D721Med (cell line): ENCODE data around the gene CLMN.
"Not testable (repeated sequence)": the region's sequence is repeated elsewhere in the genome, so short reads cannot be mapped to it uniquely, and the experiment has no call there.

Experiments
- DNase-seq: peaks from one replicate; pipeline ENCODE4 v3.0.0; 2011; ENCODE audit warnings: low spot score; ENCODE audit not compliant: insufficient read length
- FAIRE-seq: peaks from 2 replicates; lab custom pipeline; 2011; peaks lifted over from hg19 to GRCh38; lab: Jason Lieb, UNC
- TF ChIP-seq, protein P1 (sequence below): IDR thresholded peaks from 2 replicates; pipeline ENCODE4 v1.5.1; 2012; ENCODE audit warnings: mild to moderate bottlenecking, control low read depth; ENCODE audit not compliant: insufficient read depth; ENCODE audit errors: missing control alignments

Gene CLMN

DNA sequence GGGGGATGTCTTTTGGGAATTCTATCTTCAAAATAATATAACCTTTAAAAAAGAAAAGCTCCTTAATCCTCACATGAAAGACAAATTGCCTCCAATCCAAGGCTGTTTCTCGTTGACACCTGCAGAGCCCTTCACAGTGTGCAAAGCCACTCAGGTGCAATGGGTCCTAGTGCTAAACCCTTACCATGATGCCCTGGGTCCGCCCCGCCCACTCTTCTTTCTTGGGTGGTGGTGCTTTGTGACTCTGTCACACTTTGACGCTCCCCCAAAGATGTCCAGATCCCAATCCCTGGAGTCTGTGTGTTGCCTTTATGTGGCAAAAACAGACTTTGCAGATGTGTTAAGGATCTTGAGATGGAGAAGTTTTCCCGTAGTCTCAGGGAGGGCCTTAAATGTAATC lies 29.7 kb downstream of the CLMN start:
- TF ChIP-seq, protein P1, sequence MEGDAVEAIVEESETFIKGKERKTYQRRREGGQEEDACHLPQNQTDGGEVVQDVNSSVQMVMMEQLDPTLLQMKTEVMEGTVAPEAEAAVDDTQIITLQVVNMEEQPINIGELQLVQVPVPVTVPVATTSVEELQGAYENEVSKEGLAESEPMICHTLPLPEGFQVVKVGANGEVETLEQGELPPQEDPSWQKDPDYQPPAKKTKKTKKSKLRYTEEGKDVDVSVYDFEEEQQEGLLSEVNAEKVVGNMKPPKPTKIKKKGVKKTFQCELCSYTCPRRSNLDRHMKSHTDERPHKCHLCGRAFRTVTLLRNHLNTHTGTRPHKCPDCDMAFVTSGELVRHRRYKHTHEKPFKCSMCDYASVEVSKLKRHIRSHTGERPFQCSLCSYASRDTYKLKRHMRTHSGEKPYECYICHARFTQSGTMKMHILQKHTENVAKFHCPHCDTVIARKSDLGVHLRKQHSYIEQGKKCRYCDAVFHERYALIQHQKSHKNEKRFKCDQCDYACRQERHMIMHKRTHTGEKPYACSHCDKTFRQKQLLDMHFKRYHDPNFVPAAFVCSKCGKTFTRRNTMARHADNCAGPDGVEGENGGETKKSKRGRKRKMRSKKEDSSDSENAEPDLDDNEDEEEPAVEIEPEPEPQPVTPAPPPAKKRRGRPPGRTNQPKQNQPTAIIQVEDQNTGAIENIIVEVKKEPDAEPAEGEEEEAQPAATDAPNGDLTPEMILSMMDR: no peak
- no peak for FAIRE-seq
- DNase-seq: no peak

- FAIRE-seq (no peak), DNase-seq (no peak)
- TF ChIP-seq, protein P1: no peak
Observed at GRCh38 chr14:95289323-95290010, 30.2 kb downstream of the CLMN start.

- DNase-seq: no peak
- TF ChIP-seq, protein P1: no peak
- no peak for FAIRE-seq
Observed at GRCh38 chr14:95288672-95289322, 30.9 kb downstream of the CLMN start.

GRCh38 chr14:95287176-95287754 lies 32.4 kb downstream of the CLMN start:
- FAIRE-seq (no peak), DNase-seq (no peak)
- TF ChIP-seq, protein P1: no peak

- TF ChIP-seq, protein P1: no peak
- FAIRE-seq (no peak), DNase-seq (no peak)
Observed at GRCh38 chr14:95286645-95287044, 33.1 kb downstream of the CLMN start.

DNA sequence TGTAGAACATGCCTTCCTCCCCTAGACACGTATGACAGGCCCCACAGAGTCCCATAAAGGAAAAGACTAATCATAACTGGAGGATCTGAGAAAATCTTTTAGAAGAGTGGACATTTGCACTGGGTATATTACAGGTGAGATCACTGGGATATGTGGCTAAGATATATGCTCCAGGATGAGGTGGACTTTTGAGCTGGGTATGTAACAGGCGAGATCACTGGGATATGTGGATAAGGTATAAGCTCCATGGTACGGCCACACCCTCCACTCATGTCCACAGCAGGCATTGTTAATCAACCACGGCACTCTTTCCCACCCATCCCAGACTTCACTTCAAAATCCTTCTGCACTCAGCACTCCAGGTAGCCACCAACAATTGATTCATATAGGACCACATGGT lies 34.1 kb downstream of the CLMN start:
- DNase-seq: no peak
- FAIRE-seq: no peak
- TF ChIP-seq, protein P1: no peak

GRCh38 chr14:95283802-95284201 lies 35.9 kb downstream of the CLMN start:
- FAIRE-seq: not testable (repeated sequence)

DNA sequence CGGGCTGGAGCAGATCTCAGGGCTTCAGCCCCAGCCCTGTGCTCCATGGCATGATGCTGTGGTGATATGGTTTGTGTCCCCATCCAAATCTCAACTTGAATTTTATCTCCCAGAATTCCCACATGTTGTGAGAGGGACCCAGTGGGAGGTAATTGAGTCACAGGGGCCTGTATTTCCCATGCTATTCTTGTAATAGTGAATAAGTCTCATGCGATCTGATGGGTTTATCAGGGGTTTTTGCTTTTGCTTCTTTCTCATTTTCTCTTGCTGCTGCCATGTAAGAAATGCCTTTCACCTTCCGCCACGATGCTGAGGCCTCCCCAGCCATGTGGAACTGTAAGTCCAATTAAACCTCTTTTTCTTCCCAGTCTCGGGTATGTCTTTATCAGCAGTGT lies 36.7 kb downstream of the CLMN start:
- not testable (repeated sequence) for FAIRE-seq, DNase-seq

More at GRCh38 chr14:95283802-95284201, 35.9 kb downstream of the CLMN start:
- DNase-seq: not testable (repeated sequence)
